ENCODE results near the gene PTPRCAP. TPM values are rescaled to one million over a fixed set of nuclear protein-coding genes. Genes with fewer than 3 reads are reported as not detected.
A peak's percentile ranks its signal among the peaks of the same experiment; 100 is the strongest.

The PTPRCAP gene
- total and polyA plus RNA-seq, 2 experiments from 2014 or later, result 3.3 to 3.5 TPM

GRCh38 chr11:67436459-67437081 lies 912 bp downstream of the PTPRCAP start:
- no peaks in the 10 kb centered on the region; the same call in 2 of the 3 replicates for H3K9me3 Mint-ChIP-seq
- Histone ChIP-seq H3F3A (replicated peaks; ENCODE audit: low read depth) (0 out of 2 replicates have a peak, but pooled peaks cover 12% of the 10 kb centered on the region), H3K27ac (ENCODE audit: low read depth) (peak overlapping the region; percentile 96), H2AFZ (no peak overlapping the region), H3K27me3 (ENCODE audit: insufficient read depth) (no peaks in the 10 kb centered on the region), H3K36me3 (ENCODE audit: insufficient read depth) (0 out of 2 replicates have a peak, but pooled peaks cover 3% of the 10 kb centered on the region), H3K4me3 (peak overlapping the region; percentile 44), H3K79me2 (replicated peaks; ENCODE audit: insufficient read depth) (no peaks in the 10 kb centered on the region), H3K9me2 (ENCODE audit: insufficient read depth) (no peaks in the 10 kb centered on the region), H3K4me1 (ENCODE audit: insufficient read depth) (peaks cover 14% of the 10 kb centered on the region), H3K4me2 (peak overlapping the region; percentile 60; the same call in 1 of the 2 replicates), H4K20me1 (replicated peaks; ENCODE audit: insufficient read depth) (no peaks in the 10 kb centered on the region)
- H3K27ac Mint-ChIP-seq, result peak overlapping the region; percentile 94
- TF ChIP-seq EZH2 (IDR thresholded peaks at IDR 0.05; ENCODE audit: low read depth, unreplicated experiment) (no peak), STAT1 (IDR thresholded peaks at IDR 0.05; ENCODE audit: unreplicated experiment) (no peak), ZNF331 (CRISPR knock-in tag; IDR thresholded peaks at IDR 0.05; ENCODE audit: low read depth) (peak; percentile 52), ETS1 (IDR thresholded peaks at IDR 0.05) (no peak), POLR2AphosphoS5 (IDR thresholded peaks at IDR 0.05; ENCODE audit: low read depth) (no peak), ZNF462 (CRISPR knock-in tag; IDR thresholded peaks at IDR 0.05) (0 out of 2 replicates have a peak, but pooled peaks have one; percentile 25), CREB1 (CRISPR knock-in tag; IDR thresholded peaks at IDR 0.05; ENCODE audit: low read depth) (peak; percentile 64), NANOG (IDR thresholded peaks at IDR 0.05; ENCODE audit: borderline replicate concordance) (no peak), JUNB (IDR thresholded peaks at IDR 0.05; ENCODE audit: unreplicated experiment) (no peak), CTCF (conservative IDR thresholded peaks at IDR 0.05; ENCODE audit: low read depth in 2 of 2) (no peak), ZNF114 (CRISPR knock-in tag; IDR thresholded peaks at IDR 0.05) (no peak), EZH2phosphoT487 (IDR thresholded peaks at IDR 0.05; ENCODE audit: unreplicated experiment) (no peak), REST (IDR thresholded peaks at IDR 0.05; ENCODE audit: unreplicated experiment) (no peak)
- ATAC-seq (peak; percentile 76), DNase-seq (ENCODE audit: low spot score) (peak; percentile 86)
- H3K4me3 Mint-ChIP-seq, result peak overlapping the region; percentile 52; the same call in 2 of the 3 replicates
- H3K27me3 Mint-ChIP-seq (ENCODE audit: insufficient read depth, low read depth, poor library complexity), result peaks cover 13% of the 10 kb centered on the region
- peaks cover 23% of the 10 kb centered on the region for H3K4me1 Mint-ChIP-seq
- peaks cover 35% of the 10 kb centered on the region for H3K36me3 Mint-ChIP-seq (ENCODE audit: low read depth)
